ENCODE data around the gene COL2A1.

GRCh38 chr12:47967461-47968321 is 36.6 kb downstream of the COL2A1 start:
- TF ChIP-seq CTCF (IDR thresholded peaks at IDR 0.05) (no peak), POLR2A (IDR thresholded peaks at IDR 0.05) (no peak)

Measured in transverse colon (tissue), 3 donors.